Measurements from ENCODE around the gene FAM241A.

FAM241A gene

GRCh38 chr4:112231779-112232713, 86.8 kb downstream of the FAM241A start, which contains the start of gene AP1AR:
TSS of gene AP1AR (plus strand) at chr4:112231787. CDS start at chr4:112232092, 305 bp downstream.
- Histone ChIP-seq H3K36me3 (ENCODE audit: control insufficient read depth, insufficient read depth, low read length) (no peaks in the 10 kb centered on the region), H3K9me3 (ENCODE audit: control insufficient read depth, low read length) (no peaks in the 10 kb centered on the region), H3K4me1 (ENCODE audit: control insufficient read depth, insufficient read depth, low read length, poor library complexity, severe bottlenecking) (peaks cover 10% of the 10 kb centered on the region), H3K27ac (ENCODE audit: insufficient read depth, low read length, poor library complexity, severe bottlenecking) (peak within 1 kb of the TSS; percentile 95), H3K27me3 (replicated peaks; ENCODE audit: control insufficient read depth, insufficient read depth, low read length, poor library complexity, severe bottlenecking) (no peaks in the 10 kb centered on the region), H3K4me3 (ENCODE audit: insufficient read depth, low read depth, low read length, poor library complexity, severe bottlenecking) (peak within 1 kb of the TSS; percentile 97)
- DNase-seq, result peak; percentile 72 to 77 (median 72)

- H3K4me3 ChIP-seq (ENCODE audit: insufficient read depth, low read depth, low read length, poor library complexity, severe bottlenecking), result no peak overlapping the region
- H3K4me1 ChIP-seq (ENCODE audit: control insufficient read depth, insufficient read depth, low read length, poor library complexity, severe bottlenecking), result peaks cover 10% of the 10 kb centered on the region
- H3K36me3 ChIP-seq (ENCODE audit: control insufficient read depth, insufficient read depth, low read length), result no peaks in the 10 kb centered on the region
- no peak overlapping the region for H3K27ac ChIP-seq (ENCODE audit: insufficient read depth, low read length, poor library complexity, severe bottlenecking)
- H3K27me3 ChIP-seq (replicated peaks; ENCODE audit: control insufficient read depth, insufficient read depth, low read length, poor library complexity, severe bottlenecking), result no peaks in the 10 kb centered on the region
- H3K9me3 ChIP-seq (ENCODE audit: control insufficient read depth, low read length), result no peaks in the 10 kb centered on the region
- DNase-seq, result peak; percentile 15 to 43 (median 17)
Measured at GRCh38 chr4:112234952-112235609, 89.8 kb downstream of the FAM241A start.

DNA sequence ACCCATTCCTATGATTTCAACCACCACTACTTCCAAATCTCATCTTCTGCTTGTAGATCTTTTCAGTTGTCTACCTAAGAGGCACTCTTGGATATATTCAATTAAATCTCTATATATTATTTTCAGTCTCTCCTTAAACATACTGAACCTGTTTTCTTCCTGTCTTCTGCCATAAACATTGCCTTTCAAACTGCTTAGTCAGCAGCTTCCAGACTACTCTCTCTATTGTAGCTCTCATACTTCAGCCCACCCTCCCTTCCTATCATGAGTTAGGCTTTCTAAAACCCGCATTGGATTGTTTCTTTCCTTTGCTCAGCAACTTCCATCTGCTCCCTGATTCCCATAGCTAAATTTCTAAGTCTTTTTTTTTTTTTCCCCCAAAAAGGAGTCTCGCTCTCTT, 90.8 kb downstream of the FAM241A start:
- Histone ChIP-seq H3K36me3 (ENCODE audit: control insufficient read depth, insufficient read depth, low read length) (no peaks in the 10 kb centered on the region), H3K4me3 (ENCODE audit: insufficient read depth, low read depth, low read length, poor library complexity, severe bottlenecking) (no peak overlapping the region), H3K9me3 (ENCODE audit: control insufficient read depth, low read length) (no peaks in the 10 kb centered on the region), H3K4me1 (ENCODE audit: control insufficient read depth, insufficient read depth, low read length, poor library complexity, severe bottlenecking) (peaks cover 7% of the 10 kb centered on the region), H3K27me3 (replicated peaks; ENCODE audit: control insufficient read depth, insufficient read depth, low read length, poor library complexity, severe bottlenecking) (no peaks in the 10 kb centered on the region), H3K27ac (ENCODE audit: insufficient read depth, low read length, poor library complexity, severe bottlenecking) (no peak overlapping the region)
- DNase-seq, result no peak

DNA sequence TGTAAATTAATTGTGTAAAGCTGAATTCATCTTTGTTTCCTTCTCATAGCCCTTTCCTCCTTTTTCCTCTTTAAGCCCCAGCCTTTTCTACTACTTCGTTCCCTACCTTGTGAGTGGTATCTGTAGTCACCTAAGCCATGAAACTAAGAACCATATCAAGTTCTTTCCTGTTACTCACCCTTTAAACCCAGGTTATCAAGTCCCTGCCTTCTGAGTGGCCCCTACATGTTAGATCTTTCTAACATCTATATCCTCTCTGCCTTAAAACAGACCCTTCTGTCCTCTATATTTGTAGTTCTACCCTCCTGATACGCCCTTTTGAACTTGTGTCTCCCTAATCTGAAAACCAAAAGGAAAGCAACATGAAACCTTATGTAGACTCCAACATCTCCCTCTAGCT, 93.6 kb downstream of the FAM241A start:
- H3K27me3 ChIP-seq (replicated peaks; ENCODE audit: control insufficient read depth, insufficient read depth, low read length, poor library complexity, severe bottlenecking), result no peaks in the 10 kb centered on the region
- H3K9me3 ChIP-seq (ENCODE audit: control insufficient read depth, low read length), result no peaks in the 10 kb centered on the region
- H3K27ac ChIP-seq (ENCODE audit: insufficient read depth, low read length, poor library complexity, severe bottlenecking), result no peak overlapping the region
- H3K4me1 ChIP-seq (ENCODE audit: control insufficient read depth, insufficient read depth, low read length, poor library complexity, severe bottlenecking), result no peaks in the 10 kb centered on the region
- no peak for DNase-seq
- H3K36me3 ChIP-seq (ENCODE audit: control insufficient read depth, insufficient read depth, low read length), result no peaks in the 10 kb centered on the region
- no peak overlapping the region for H3K4me3 ChIP-seq (ENCODE audit: insufficient read depth, low read depth, low read length, poor library complexity, severe bottlenecking)

Measured in effector memory CD4-positive, alpha-beta T cell (primary cell).